Activated T-cell treated with anti-CD3 and anti-CD28 coated beads for 1 hour (primary cell): ENCODE measurements around the gene MAMDC4.
"Not testable (repeated sequence)": the region's sequence is repeated elsewhere in the genome, so short reads cannot be mapped to it uniquely, and the experiment has no call there.

Experiments used
- DNase-seq: peaks from one replicate; pipeline ENCODE4 v3.0.0-alpha.2; 2020; ENCODE audit warnings: low read depth

Gene MAMDC4

DNA sequence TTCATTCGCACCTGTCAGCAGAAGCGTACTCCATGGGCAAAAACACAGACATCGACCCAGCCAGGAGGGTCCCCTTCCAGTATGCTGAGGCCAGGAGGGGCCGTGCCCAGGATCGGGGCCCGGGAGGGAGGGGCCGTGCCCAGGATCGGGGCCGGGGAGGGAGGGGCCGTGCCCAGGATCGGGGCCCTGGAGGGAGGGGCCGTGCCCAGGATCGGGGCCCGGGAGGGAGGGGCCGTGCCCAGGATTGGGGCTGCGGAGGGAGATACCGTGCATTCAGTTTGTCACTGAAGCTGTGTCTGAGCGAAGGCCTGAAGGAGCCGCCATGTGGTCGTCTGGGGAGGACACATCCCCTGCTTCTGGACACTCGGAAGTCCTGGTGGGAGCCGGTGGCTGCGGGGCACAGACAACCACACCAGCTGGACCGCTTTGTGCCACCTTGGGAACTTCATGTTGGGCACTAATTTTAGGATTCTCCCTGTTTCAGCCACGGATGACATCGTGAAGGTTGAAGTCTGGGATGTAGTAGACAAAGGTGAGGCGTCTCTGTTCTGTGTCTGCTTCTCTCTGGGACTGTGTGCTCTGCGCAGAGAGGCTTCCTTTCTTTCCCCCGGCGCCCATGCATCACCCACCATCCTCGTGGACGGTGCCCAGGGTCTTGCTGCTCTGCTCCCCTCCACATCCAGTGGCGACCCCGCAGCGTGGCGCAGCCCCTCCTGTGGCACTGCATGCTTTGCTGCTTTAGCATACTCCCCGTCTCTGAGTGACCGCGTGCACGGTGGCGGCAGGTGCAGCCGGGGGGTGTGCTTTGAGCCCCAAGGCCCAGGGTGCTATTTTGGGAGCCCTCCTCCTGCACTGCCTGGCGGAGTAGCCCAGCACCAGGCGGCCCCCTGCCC lies 26.6 kb upstream of the MAMDC4 start:
- no peak for DNase-seq

DNA sequence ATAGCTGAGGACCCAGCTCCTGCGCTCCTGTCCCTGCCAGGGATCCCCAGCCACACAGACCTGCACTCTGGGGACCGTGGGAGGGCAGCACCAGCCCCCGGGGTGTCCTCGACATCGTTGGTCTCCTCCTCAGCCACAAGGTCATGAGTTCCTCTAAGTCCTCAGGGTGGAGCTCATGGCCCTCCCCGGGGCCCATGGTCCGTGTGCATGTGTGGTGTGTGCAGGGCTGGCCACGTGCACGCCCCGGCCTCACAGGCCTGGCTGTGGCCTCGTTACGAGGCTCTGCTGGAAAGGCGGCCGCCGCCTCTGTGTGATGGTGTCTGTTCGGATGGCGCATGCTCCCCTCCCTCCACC lies 26.0 kb upstream of the MAMDC4 start:
- no peak for DNase-seq

DNA sequence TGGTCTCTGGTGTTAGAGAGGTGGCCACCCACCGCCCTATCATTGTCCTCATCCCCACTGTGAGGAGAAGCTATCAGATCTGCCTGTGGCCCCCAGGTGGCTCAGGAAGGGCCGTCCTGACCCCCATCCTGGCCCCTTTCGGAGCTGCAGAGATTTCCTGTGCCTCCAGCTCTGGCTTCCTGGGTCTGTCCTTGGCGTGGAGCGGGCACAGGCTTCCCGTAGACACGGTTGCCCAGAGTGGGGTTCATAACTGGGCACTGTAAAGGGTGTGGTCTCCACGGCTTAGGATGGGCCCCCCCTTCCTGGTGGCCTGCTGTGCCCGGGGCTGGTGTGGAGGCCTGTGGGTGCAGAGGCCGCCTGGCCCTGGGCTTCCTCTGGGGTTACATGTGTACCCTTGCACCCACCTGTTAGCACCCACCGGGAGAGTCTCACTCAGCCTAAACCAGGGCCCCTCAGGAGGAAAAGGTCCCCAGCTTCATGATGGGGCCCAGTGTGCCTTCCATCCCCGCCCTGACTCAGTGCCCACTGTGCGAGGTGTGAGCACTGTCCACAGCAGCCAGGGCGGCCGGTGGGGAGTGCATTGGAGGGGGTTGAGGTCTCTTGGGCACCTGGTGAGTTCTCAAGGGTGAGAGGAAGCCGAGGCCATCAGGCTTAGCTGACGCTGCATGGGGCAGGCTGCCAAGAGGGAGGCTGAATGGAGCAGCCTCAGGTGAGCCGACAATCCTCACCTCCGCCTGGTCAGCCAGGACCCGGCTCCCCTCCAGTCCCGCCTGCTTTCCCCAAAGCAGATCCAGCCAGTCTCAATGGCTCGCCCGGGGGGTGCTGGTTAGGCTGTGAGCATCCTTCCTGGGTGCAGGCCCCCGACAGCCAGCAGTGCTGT lies 25.2 kb upstream of the MAMDC4 start:
- no peak for DNase-seq

DNA sequence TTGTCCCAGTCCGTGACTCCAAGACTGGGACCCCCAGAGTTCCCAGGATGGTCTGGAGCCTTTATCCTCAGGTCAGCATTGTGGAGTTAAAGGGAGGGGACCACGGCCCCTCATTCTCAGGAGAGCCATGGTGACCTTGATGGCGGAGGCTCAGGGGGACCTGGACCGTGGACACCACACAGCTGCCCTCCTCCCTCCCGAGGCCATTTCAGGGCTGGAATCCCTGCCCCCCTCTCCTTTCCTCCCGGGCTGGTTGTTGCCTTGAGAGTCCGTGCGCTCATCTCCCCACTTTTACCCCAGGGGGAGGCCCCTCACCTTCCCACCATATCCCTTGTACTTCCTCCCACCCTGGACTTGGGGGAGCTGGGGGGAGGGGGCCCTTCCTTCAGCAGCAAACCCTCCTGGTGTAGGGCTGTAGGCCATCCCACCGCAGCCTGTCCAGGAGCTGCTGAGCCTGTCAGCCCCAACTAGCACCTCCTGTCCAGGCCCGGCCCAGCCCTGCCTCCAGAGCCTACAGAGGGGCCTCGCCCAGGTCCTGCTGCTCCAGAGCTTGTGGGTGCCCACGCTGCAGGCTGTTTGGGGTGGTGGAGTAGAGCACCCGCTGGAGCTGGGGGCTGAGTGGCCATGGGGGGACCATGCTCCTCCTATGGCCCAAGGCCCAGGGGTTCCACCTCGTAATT lies 24.2 kb upstream of the MAMDC4 start:
- DNase-seq, result no peak

DNA sequence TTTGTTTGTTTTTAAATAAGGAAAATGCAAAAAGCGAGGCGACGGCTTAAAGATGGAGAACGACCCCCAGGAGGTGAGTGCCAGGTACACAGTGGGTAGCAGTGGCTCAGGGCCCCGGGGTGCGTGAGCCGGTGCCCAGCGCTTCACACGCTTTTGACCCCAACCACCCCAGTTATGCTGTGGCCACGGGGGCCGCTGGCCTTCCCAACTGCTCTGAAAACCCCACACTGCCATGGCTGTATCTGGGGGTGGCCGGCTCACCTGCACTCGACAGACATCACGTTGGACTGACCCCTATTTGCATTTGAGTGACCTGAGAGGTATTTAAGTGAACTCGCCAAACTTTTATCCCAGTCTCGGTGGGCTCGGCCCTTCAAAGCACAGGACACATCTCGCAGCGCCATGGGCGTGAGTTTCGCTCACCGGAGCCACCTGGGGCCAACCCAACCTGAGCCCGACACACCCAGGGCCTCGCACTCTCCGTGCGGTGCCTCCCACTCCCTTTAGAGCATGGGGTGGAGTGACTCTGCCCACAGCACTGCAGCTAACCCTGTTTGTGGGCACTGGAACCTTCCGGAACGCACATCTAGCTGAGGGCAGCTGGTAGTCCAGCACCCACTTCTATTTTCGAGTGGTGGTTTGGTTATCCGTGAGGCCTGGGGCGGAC lies 23.5 kb upstream of the MAMDC4 start:
- DNase-seq, result no peak

DNA sequence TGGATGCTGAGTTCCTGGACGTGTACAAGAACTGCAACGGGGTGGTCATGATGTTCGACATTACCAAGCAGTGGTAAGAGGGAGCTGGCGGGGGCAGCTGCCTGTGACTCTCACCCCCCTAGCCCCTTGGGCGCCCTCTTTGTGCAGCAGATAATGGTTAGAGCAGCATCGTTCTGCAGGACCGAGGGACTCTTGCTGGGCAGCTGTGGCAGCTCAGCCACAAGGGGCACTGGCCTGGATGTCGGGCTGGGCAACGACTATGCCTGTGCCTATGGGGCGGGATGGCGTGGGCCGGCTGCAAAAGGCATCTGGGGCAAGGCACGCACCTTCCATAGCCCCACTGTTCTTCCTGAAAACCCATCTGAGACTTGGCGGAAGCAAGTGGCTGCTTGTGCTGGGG lies 22.7 kb upstream of the MAMDC4 start:
- DNase-seq, result no peak

DNA sequence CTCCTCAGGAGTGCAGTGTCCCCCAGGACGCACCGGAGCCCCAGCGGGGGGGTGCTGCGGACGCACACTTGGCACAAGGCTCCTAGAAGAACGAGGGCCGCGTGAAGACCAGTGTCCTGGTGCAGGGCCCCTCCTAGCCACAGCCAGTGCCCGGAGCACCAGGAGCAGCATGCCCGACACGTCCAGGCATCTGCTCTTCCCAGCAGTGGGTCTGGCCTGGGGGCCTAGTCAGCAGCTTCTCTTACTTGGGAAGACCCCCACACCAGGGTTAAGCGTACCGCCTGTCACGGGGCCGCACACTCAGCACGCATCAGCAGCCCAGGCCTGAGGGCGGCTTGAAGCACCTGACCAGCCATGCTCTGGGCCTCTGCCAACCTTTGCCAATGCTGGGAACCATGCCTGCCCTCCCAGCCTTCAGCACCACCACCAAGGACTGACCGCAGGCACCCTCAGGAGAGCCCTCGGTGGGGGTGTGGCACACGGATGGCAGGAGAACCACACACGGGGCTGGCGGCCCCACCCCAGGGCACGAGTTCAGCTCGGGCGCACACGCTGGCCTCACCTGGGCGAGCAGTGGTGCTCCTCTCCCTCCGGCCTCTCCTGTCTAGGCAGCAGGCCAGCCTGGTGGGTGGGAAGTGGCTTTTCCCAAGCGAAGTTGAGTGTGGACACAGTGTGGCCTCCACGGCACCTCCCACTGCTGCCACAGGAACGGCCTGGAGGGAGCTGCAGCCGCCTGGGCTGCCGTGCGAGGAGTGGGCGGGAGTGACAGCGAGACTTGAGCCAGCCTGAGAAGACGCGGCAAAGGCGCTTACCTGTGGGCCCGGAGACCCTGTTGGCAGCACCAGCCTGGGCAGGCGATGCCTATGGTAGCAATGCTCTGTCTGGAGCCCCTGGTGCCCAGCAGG lies 21.9 kb upstream of the MAMDC4 start:
- DNase-seq, result no peak

DNA sequence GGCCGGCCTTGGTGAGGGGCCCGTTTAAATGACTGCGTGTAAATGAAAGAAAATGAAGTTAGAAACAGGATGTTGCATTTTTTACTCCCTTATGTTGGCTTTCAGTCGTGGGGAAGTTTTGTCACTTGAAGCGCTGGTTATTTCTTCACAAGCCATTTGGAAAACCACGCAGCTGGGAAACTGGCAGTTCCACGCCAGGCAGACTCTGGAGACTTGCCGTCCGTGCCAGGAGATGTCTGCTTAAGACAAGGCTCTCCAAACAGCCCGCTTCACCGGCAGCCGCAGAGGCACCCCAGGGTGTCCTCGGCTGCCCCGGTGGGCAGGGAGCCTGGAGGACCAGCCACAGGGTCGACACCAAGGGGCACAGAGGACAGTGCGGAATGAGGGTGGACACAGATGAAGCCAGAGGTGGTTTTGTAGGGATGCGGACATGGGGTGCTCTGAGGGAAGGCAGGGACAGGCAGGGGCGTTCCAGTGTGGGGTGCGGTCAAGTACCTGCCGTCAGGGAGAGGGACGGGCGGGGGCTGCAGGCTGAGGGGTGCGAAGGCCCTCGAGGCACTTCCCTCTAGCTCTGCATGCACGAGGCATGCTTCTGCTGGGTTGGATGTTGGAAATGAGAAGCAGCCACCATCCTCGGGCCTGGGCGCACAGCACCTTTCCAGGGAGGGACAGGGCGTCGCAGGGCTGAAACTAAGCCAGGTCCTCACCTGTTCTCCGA lies 21.0 kb upstream of the MAMDC4 start:
- no peak for DNase-seq

DNA sequence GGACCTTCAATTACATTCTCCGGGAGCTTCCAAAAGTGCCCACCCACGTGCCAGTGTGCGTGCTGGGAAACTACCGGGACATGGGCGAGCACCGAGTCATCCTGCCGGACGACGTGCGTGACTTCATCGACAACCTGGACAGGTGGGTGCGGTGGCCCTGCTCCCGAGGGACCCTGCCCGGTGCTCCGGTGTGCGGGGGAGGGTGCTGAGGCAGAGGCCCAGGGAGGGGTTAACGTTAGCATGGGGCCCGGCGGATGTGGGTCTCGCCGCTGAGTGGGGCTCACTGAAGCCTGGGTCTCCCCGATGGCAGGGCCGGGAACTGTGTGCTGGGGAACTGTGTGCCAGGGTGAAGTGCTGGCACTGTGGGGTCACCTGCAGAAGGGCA lies 20.4 kb upstream of the MAMDC4 start:
- DNase-seq, result no peak

DNA sequence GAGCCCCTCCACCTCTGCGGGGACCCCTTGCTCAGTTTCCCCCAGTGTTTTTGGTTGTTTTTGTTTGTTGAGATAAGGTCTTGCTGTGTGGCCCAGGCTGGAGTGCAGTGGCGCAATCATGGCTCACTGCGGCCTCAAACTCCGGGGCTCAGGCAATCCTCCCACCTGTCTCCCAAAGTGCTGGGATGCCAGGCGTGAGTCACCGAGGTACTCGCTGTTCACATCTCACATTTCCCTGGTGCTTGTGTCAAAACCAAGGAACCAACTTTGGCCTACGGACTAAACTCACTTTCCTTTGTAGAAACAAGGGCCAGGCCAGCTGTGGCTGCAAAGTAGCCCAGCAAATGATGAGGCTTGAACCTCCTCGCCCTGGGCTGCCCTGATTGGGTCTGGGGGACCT lies 19.6 kb upstream of the MAMDC4 start:
- DNase-seq, result no peak

DNA sequence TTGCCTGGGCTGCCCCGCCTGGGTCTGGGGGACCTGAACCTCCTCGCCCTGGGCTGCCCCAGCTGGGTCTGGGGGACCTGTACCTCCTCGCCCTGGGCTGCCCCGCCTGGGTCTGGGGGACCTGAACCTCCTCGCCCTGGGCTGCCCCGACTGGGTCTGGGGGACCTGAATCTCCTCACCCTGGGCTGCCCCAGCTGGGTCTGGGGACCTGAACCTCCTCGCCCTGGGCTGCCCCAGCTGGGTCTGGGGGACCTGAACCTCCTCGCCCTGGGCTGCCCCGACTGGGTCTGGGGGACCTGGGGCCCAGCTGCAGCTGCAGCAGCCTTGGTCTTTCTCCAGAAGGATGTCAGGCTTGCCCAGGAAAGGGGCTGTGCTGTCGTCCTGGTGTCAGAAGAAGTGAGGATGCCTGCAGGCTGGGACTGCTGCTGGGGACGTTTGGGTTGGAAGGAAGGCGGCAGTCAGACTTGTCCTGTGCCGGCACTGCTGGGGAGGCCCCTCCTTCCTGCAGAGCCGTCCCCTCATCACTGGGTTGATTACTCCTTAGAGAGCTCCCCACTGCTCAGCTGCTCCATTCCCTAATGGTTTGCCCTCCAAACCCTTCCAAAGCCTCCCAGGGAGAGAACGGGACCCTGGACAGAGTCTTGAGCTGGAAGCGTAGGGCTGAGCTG lies 18.6 kb upstream of the MAMDC4 start:
- not testable (repeated sequence) for DNase-seq

DNA sequence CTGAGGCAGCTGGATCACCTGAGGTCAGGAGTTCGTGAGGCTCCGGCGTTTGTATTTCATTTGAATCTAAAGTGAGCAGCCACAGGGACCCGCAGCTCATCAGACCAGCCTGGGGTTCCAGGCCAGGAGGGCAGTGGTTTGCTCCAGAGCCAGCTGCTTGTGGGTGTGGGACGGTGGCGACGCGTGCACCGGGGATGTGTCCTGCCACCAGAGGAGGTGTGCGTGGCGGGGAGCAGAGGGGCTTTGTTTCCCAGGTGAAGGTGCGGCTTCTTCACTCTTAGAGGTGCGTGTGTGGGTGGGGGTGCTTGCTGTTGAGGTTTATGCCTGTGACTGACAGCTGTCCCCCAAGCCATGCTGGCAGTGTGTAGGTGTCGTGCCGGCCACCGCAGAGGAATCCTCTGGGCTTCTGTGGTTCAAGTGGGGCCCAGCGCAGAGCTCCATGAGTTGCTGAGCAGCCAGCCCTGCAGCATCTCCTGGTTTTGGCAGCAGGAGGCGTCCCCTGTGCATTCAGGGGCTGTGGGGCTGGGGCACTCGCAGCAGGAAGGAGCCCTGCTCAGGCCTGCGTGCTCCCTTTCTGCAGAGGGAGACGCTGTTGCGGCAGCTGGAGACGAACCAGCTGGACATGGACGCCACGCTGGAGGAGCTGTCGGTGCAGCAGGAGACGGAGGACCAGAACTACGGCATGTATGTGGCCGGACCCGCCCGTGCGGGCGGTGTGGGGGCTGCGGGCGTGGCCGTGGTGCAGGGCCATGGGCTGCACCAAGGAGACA lies 16.8 kb upstream of the MAMDC4 start:
- DNase-seq, result no peak

DNA sequence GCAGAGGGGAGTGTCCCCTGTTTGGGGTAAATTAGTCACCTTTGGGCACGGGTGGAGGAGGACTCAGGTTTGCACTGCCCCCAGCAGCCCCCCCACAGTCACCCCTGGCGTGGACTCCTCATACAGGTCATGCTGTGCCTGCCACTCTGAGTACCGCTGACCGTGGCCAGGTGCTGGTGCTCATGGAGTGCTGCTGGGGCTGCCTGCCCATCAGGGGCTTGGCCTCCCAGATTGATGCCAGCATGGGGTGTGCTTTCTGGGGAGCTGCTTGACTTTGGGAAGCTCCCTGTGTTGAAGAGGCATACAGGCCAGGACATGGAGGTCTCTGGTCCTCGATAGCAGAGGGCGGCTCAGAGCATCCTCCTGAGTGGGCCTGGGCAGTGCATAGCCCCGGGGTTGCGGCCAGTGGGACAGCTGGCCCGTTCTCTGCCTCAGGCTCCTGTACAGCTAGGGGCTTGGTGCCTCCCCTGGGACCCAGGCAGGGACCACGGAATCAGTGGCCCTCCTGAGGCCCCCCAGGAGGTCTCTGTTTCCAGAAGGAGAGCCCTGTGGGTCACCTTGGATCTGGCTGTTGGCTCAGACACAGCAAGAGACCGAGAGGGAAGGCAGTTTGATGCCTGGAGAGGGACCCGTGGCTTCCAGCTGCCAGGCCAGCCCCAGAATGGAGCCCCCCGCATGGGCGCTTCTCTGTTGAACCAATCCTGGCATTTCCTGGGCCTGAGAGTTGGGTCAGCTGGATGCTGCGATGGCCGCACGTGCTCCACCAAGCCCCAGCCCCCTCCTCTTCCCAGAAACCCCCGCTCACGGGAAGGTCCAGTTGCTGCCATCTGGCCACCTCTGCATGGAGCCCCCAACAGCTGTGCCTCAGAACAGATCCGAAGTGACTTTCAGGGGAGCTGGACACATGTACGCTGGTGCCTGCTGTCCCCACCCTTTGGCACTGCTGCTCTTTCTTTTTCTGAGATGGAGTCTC lies 15.9 kb upstream of the MAMDC4 start:
- DNase-seq, result no peak

DNA sequence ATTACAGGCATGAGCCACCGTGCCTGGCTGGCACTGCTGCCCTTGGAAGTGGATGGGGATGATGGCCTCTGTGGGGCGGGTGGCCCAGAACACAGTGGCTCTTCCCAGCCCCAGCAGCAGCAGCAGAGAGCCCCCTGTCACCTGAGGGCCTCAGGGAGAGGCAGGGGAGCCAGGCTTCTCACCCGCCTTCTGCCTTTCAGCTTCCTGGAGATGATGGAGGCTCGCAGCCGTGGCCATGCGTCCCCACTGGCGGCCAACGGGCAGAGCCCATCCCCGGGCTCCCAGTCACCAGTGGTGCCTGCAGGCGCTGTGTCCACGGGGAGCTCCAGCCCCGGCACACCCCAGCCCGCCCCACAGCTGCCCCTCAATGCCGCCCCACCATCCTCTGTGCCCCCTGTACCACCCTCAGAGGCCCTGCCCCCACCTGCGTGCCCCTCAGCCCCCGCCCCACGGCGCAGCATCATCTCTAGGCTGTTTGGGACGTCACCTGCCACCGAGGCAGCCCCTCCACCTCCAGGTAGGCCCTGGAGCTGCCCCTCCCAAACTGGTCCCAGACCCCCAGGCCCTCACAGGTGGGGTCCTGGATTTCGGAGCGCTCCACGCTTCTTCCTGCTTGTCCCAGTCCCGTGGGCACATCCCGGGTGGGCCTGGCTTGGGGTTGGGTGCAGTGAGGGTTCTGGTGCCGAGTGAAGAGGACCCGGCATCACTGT lies 14.8 kb upstream of the MAMDC4 start:
- DNase-seq, result no peak

DNA sequence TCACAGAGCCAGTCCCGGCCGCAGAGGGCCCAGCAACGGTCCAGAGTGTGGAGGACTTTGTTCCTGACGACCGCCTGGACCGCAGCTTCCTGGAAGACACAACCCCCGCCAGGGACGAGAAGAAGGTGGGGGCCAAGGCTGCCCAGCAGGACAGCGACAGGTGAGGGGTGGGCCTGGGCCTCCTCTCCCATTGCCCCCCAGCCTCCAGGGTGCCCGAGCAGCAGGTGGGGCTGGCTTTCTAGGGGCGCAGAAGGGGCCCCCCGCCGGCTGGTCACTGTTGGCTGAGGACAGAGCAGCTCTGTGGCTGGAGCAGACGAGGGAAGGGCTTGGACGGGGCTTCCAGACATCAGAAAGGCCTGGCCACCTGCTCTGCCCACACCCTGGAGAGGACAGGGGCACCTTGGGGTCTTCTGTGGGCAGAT lies 14.3 kb upstream of the MAMDC4 start:
- not testable (repeated sequence) for DNase-seq

DNA sequence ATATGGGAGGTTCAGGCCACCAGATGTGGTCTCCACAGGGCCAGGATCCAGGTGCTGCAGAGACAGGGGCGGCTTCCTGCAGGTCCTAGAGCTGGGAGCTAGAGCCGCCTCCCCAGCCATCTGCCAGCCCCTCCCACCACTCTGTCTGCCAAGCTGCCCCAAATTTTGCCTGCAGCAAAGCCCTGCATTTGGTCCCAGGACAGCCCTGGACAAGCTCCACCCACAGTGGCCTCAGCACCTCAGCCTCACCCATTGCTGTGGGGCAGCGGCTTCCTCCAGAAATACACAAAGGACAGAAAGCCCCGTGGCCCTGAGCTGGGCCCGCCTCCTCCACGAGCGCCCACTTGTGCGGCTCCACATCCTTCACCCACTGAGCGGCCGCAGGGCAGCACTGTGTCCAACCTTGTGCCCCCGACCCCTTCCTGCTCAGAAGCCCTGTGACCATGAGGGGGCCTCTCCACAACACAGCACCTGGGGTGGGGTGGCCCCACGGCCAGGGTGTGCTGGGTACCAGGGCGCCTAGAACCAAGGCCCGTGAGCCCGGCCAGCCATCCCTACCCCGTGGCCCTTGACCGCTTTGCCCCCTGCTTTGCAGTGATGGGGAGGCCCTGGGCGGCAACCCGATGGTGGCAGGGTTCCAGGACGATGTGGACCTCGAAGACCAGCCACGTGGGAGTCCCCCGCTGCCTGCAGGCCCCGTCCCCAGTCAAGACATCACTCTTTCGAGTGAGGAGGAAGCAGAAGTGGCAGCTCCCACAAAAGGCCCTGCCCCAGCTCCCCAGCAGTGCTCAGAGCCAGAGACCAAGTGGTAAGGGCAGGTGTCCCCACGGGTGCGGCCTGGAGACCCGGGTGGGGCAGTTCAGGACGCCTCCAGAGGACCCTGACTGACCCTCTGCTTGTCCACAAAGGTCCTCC lies 13.6 kb upstream of the MAMDC4 start:
- DNase-seq, result no peak
